Thoracic aorta (tissue), 2 donors: Measurements from ENCODE around the gene CCND1. TPM values are rescaled to one million over a fixed set of nuclear protein-coding genes. Genes with fewer than 3 reads are reported as not detected.

Experiments
- ATAC-seq: fragments of 150-250 bp; one replicate; pipeline ENCODE4 v1.8.0; 2017; ENCODE audit warnings: low read depth; ENCODE audit not compliant: insufficient number of reproducible peaks, low FRiP score
- DNase-seq: peaks from one replicate; pipeline ENCODE4 v3.0.0-alpha.2; 2020; ENCODE audit warnings: low spot score
- H3K27ac ChIP-seq, 2 donors: fragments of 200-600 bp; sonication (generic); 1 replicate in 1 of 2; 2 replicates in 1 of 2; pipeline ENCODE4 v1.5.1; 2016; ENCODE audit warnings: mild to moderate bottlenecking in 2 of 2, moderate library complexity in 2 of 2
- H3K27me3 ChIP-seq: fragments of 200-600 bp; sonication (generic); replicated peaks from 2 replicates; pipeline ENCODE4 v1.6.0; 2016; ENCODE audit warnings: mild to moderate bottlenecking; ENCODE audit not compliant: insufficient read depth
- H3K36me3 ChIP-seq: fragments of 200-600 bp; sonication (generic); one replicate; pipeline ENCODE4 v1.5.1; 2016
- H3K4me1 ChIP-seq, 2 donors: fragments of 200-600 bp; sonication (generic); 1 replicate in 1 of 2; 2 replicates in 1 of 2; pipeline versions ENCODE4 v1.5.1 to v1.6.0; 2016; ENCODE audit warnings: low read depth in 2 of 2, mild to moderate bottlenecking in 1 of 2; ENCODE audit not compliant: control insufficient read depth in 1 of 2
- H3K4me3 ChIP-seq: fragments of 200-600 bp; sonication (generic); 2 replicates; pipeline ENCODE4 v1.5.1; 2016; ENCODE audit warnings: mild to moderate bottlenecking
- H3K9me3 ChIP-seq: fragments of 200-600 bp; sonication (generic); 2 replicates; pipeline ENCODE4 v1.5.1; 2016
- CTCF ChIP-seq: fragments of 200-600 bp; sonication (generic); IDR thresholded peaks from one replicate; pipeline ENCODE4 v1.5.1; 2019; ENCODE audit warnings: antibody characterized with exemption
- total RNA-seq, 2 donors: library from RNA; depleted of rRNA; stranded (reverse); fragments of >200 nt; gene quantifications; one replicate each; pipeline versions ENCODE4 v1.1.0 to v1.2.3, GENCODE V29; 2016

Gene CCND1
- total RNA-seq, 2 donors from 2014 or later: 109 to 142 TPM

DNA sequence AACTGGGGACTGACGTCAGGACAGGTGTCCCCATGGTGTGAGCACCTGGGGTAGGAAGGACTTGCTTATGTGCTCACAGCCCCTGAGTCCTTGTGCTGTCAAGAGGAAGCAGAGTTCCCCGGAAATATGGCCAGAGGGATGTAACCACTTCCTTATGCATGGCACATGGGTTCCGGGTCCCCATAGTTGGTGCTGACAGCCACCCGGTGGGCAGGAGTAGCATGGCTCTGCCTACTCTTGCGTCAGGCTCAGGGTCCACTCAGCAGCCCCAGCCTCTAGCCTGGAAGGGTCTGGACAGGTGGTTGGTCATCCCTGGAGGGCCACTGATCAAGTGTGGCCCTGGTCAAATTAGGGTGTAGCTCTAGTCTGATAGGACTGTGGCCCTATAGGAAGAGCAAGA, 42.8 kb upstream of the CCND1 start:
- no peak for DNase-seq
- Histone ChIP-seq H3K4me1 (no peaks in the 10 kb centered on the region), H3K36me3 (no peaks in the 10 kb centered on the region), H3K4me3 (no peak overlapping the region), H3K27ac (no peak overlapping the region), H3K27me3 (no peaks in the 10 kb centered on the region), H3K9me3 (no peaks in the 10 kb centered on the region)
- TF ChIP-seq CTCF: no peak
- ATAC-seq: no peak

- TF ChIP-seq CTCF: no peak
- DNase-seq (no peak), ATAC-seq (no peak)
- H3K36me3 ChIP-seq: no peaks in the 10 kb centered on the region
- H3K4me1 ChIP-seq: no peaks in the 10 kb centered on the region
- H3K4me3 ChIP-seq: no peak overlapping the region
- no peak overlapping the region for H3K27ac ChIP-seq
- H3K9me3 ChIP-seq: no peaks in the 10 kb centered on the region
- H3K27me3 ChIP-seq: no peaks in the 10 kb centered on the region
These were observed 41.5 kb upstream of the CCND1 start for GRCh38 chr11:69599502-69599901.

GRCh38 chr11:69600001-69600400, 41.0 kb upstream of the CCND1 start:
- Histone ChIP-seq H3K27ac (no peak overlapping the region), H3K9me3 (no peaks in the 10 kb centered on the region), H3K36me3 (no peaks in the 10 kb centered on the region), H3K27me3 (no peaks in the 10 kb centered on the region), H3K4me3 (no peak overlapping the region), H3K4me1 (no peaks in the 10 kb centered on the region)
- ATAC-seq: no peak
- no peak for DNase-seq
- TF ChIP-seq CTCF: no peak

DNA sequence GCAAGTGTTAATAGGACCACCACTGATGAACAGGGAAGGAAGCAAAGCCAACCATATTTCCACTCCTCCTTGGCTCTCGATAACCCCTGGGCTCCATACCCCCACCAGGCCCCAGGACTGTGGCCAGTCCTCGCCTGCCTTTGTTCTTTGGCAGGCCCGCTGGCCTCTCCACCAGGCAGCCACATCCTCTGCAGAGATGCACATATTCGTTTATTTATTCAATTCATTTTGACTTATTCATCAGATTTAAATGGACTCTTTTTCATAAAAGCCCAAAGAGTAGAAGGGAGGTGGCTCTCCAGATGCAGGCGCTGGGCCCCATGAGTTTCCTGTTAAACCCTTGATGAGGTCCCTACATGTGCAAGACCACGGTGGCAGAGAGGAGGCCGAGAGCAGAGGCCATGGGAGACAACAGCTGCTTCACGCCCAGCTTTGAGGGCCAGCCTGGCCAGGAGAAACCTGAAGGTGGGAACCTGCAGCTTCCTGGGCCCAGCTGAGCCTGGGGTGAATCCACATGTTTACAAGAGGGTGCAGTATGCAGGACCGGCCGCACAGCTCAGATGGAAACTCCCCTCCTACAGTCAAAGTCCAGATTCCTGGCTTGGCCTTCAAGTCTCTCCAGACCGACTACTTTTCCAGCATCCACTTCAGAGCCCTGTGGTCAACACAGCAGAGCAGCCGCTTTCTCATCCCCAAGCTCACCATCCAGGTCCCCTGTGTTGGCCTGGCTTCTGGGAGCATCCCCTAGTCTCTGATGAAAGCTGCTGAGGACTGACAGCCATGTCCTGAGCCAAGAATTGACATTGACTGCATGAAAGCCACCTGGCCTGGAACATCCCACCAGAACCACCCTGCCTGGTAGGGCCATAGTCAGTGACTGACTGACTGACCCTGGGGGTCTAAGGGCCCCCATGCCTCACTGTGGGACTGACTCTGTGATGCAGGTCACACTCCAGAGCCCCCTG, 39.7 kb upstream of the CCND1 start:
- Histone ChIP-seq H3K4me3 (no peak overlapping the region), H3K36me3 (no peaks in the 10 kb centered on the region), H3K27me3 (no peaks in the 10 kb centered on the region), H3K27ac (no peak overlapping the region), H3K4me1 (no peaks in the 10 kb centered on the region), H3K9me3 (no peaks in the 10 kb centered on the region)
- DNase-seq: no peak
- no peak for TF ChIP-seq CTCF
- ATAC-seq: no peak

- no peak for ATAC-seq
- DNase-seq: no peak
These were observed 37.7 kb upstream of the CCND1 start for GRCh38 chr11:69603111-69603836.

More at GRCh38 chr11:69603111-69603836, 37.7 kb upstream of the CCND1 start:
- Histone ChIP-seq H3K27ac (no peak overlapping the region), H3K27me3 (no peaks in the 10 kb centered on the region), H3K4me3 (no peak overlapping the region), H3K9me3 (no peaks in the 10 kb centered on the region), H3K4me1 (no peaks in the 10 kb centered on the region), H3K36me3 (no peaks in the 10 kb centered on the region)
- TF ChIP-seq CTCF: no peak
